NCI-H774 (cell line): ENCODE results near the gene PDCD1.

ENCODE experiments used
- DNase-seq: peaks from one replicate; lab custom pipeline; 2025; lab: John Stamatoyannopoulos, UW

Gene PDCD1

DNA sequence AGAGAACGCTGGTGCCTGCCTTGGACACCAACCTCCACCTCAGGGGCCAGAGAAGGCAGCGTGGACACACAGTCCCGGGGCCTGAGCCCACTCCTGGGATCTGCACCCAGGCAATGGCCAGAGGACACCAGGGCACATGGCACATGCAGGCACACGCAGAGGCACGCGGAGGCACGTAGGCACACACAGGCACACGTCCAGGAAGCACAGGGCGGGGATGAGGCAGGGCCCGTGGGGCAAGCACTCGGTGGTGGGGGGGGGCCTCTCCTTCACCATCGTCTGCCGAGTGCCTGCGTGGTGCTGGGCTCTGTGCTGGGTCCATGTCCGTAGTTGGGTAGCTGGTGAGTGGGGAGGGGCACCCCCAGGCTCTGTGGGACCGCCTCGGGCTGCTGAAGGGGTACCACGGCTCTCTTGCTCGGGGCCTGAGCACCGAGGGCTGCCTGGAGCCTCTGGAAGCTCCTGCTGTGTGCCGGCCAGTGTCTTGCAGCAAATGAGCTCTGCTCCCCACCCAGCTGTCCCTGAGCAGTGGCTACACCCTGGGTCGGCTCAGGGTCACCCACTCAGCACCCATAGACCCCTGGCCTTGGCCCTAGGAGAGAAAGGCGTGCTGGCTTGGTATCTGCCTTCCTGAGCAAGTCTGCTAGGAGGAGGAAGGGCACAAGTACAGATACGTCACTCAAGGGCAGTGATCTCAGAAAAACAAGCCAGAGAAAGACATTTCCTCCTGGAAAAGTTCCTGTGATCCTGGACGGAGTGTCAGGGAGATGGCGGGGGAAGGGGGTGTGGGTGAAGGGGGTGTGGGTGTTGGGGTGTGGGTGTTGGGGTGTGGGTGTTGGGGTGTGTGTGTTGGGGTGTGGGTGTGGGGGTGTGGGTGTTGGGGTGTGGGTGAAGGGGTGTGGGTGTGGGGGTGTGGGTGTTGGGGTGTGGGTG, 37.3 kb upstream of the PDCD1 start:
- DNase-seq: no peak

DNA sequence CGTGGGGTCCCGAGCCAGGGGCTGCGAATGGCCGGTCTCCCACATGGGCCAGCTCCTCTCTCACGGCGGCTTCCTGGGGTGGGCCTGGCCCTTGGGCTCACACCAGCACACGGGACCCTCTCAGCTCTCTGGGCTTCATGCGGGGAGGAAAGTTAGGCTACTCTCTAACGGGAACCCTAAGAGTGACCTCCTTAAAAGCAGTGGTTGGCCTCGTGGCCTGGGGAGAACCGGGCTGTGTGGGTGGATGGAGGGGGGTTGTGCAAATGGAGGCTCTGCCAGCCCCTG, 36.7 kb upstream of the PDCD1 start:
- no peak for DNase-seq

DNA sequence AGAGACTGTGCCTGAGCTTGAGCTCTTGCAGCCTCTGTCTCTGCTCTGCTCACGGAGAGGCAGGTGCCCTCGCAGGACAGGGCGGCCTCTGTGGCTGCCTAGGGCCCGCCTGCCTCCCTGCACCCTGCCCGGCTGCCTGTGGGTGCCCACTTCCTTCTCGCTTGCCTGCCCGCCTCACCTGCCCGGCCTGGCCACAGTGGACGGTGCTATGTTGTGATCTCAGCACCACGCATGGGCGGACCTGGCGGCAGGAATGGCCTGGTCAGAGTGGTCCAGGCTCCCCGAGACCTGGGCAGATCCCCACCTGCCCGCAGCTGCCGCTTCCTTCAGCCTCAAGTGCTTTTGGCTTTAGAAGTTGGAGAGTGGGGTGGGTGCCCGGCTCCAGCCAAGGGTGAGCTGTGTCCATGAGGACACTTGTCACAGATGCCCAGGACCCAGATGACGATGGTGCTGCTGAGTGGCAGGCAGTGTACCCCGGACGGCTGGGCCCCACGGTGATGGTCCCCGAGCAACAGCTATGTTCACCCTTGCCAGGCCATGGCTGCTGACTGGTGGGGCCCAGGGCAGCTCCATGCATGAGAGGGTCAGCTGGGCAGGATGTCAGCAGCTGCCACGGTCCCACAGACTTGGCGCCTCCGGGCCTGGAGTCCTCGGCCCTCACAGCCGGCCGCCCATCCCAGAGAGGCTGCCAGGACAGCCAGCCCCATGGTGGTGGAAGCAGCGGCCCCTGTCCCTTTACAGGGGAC, 36.2 kb upstream of the PDCD1 start:
- DNase-seq: no peak

DNA sequence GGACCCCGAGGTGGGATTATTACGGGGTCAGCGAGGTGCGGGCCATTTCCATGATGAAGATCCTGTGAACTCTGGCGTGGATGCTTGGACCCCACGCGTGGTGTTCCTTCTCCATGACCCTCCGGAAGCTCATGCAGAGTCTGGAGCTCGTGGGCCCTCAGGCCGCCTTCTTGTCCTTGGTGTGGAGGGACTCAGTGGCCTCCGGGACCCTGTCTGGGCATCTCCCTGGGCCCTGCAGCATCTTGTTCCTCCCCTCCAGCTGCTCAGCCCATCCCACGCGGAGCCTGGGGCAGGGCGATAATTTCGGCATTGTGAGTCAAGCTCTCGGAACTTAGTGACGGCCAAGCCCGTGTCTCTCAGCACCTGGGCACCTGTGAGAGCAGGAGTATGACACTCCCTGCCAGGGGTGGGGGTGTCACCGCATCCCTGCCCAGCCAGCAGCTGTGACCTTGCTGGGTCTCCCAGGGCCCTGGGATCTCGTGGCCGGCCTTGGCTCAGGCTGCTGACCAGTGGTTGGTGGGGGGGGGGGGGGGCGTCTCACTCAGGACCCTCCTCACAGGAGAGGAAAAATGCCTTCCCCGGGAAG, 35.5 kb upstream of the PDCD1 start:
- DNase-seq: no peak

DNA sequence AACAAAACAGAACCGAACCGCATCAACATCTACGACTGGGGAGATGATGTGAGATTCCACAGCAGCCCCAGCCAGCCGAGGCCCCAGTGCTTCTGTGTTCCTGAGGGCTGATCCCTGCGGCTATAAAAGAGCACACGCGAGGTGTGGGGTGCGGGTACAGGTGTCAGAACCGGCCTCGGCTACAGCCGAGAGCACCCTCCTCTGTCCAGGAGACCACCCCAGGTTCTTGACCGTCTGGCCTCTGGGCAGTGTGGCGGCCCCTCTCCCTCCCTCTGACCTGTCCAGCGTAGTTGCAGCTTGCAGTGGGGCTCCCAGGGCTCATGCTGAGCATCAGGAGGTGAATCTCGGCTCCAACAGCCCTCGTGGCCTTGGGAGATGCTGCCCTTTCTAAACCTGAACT, 34.6 kb upstream of the PDCD1 start:
- no peak for DNase-seq

DNA sequence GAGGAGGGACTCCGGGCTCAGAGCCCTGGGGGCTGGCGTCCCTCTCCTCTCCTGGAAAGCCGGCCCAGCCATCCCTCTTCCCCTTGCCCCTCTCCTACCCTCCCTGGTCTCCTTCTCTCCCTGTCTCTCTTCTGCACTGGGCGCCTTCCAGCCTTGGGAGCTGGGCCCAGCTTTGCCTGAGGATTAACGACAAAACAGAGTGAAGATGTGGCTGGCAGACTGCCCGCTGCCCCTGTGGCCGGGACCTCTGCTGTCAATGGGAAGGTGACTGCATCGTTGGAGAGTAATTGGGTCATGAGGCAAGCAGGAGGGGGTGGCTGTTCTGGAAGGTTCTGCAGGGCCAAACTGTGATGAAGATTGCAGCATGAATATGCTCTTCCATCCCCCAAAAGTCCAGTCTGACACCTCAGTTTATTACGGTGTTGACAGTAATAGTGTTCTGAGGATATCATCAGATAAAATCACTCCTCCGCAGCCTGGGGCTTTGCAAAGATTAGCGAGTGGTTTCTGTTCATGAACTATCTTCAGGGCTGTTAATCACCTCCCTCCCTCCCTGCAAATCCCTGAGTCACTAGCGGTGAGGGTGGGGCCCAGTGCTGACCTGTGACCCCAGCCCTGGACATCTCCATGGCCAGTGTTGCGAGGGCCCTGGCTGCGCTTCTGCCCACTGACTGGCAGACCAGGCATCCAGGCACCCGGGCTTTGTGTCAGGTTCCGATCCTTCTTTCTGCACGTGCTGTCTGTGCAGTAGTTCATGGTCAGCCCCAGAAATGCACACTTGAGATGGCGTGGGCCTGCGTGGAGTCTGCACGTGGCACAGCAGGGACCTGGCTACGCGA, 33.8 kb upstream of the PDCD1 start:
- no peak for DNase-seq

DNA sequence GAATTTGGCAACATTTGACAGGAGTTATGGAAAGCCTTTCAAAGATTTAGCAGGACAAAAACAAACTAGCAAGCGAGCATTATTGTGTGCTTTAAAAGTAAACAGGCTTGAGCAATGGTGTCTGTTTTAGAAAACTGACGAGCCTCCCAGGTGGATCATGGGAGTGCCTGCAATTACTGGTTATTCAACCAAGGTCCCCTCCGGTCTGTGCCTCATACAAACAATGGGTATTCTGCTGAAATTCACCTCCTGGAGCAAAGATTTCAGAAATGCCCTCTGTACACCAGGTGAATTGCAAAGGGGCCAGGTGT, 33.2 kb upstream of the PDCD1 start:
- no peak for DNase-seq

DNA sequence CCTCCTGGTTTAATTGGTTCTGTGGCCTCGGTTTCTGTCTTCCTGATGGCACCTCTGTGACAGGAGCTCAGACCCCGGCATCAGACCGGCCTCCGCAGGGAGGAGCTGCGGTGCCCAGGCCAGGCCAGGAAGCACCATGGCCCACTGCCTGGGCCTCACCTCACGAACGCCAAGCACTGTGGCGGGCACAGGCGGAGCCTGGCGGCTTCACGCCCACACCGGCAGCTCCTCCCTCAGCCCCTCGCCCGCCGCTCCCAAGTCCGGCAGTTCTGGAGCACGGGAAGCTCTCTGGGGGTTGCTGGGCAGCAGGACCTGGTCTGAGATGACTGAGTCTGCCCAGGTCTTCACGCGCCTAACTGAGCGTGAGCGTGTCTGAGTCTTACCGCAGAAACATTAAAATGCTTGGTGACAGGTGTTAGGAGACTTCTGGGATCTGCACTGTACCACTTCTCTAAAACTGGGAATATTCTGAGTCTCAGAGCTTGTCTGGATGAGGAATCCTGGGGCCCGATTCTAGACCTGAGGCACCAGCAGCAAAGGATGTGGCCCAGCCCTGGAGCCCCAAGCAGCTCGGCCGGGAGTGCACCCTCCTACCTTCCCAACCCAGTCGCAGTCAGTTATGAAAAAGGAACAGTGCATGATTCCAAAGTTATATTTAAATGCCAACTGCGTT, 32.8 kb upstream of the PDCD1 start:
- peak; percentile 13 for DNase-seq

DNA sequence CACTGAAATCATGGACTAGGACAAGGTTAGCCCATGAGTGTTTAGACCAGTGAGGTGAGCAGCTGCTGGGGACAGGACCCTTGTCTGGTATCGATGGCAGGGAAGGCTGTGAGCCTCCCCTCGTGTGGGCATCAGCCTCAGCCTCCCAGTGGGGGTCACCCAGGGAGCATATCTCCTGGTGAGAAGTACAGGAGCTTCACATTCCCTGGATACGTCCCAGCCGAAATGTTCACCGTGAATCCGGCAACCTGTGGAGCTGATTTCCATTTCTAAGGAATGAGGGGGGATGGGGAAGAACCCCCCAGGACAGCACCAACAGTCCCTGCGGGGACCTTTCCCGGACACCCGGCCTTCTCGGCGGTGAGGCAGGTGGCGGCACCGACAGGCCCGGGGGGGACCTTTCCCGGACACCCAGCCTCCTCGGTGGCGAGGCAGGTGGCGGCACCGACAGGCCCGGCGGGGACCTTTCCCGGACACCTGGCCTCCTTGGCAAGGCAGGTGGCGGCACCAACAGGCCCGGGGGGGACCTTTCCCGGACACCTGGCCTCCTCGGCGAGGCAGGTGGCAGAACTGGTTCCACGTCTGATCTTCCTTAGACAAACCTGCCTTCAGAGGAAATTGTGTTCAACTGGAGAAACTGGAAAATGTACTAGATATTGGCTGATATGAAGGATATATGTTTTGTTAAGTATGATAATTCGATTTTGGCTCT, 32.0 kb upstream of the PDCD1 start:
- DNase-seq: peak; percentile 72

DNA sequence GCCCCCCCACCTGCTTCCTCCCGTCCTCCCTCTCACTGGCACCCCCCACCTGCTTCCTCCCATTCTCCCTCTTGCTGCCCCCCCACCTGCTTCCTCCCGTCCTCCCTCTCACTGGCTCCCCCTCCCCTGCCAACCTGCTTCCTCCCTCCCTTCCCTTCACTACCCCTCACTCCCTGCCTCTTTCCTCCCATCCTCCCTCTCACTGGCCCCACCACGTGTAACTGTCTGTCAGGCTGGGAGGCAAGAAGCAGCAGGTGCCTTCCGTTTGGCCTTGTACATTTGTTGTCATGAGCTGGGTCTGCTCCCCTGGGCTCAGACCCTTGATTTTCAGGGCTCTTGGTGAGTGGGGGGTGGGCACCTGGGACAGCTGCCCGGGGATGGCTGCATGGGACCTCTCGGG, 29.9 kb upstream of the PDCD1 start:
- no peak for DNase-seq

DNA sequence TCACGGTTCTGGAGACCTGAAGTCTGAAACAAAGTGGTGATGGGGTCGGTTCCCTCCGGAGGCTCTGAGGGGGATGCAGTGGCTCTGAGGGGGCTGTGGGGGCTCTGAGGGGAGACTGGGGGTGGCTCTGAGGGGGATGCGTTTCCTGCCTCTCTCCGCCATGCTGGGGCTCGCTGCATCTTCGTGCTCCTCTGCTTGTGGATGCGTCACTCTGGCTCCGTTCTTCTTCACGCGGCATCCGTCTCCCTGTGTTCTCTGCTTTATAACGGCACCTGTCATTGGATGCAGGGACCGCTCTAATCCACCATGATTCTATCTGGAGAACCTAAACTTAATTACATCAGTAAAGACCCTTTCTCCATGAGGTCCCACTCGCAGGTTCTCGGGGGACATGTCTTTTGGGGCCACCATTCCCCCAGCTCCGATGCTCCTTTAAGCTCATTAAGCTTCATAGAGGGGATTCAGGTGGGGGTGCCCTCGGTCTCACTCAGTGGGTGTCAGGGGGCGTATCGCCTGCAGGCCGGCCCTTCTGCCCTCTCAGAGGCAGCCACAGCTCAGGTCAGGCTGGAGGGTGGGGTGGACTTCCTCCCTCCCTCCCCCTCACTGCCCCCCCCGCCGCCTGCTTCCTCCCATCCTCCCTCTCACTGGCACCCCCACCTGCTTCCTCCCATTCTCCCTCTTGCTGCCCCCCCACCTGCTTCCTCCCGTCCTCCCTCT, 29.3 kb upstream of the PDCD1 start:
- no peak for DNase-seq

DNA sequence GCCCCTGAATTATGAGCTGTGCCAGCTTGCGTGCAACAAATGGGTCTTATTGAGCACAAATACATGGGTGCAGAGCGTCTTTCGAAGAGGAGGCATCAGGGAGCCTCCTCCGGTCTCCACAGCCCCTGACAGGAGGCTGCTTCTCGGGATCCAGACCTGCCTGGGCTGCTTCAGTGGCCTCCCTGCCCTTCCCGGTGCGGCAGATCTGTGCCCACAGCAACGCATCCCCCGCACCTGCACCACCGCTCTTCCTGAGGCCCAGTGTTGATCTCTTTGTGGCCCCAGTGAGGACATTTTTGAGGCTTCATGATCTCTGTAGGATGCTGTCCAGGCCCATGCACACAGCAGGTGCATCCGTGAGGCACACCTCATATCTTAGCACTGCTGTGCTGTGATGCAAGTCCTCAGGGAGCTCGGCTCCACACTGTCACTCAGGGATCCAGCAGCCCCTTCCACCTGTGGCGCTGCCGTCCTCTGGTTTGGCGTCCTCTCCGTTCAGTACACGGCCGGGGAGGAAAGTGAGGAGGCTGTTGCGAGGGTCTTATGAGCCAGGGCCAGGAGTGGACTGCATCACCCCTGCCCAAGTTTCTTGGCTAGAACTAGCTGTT, 28.2 kb upstream of the PDCD1 start:
- DNase-seq: no peak

DNA sequence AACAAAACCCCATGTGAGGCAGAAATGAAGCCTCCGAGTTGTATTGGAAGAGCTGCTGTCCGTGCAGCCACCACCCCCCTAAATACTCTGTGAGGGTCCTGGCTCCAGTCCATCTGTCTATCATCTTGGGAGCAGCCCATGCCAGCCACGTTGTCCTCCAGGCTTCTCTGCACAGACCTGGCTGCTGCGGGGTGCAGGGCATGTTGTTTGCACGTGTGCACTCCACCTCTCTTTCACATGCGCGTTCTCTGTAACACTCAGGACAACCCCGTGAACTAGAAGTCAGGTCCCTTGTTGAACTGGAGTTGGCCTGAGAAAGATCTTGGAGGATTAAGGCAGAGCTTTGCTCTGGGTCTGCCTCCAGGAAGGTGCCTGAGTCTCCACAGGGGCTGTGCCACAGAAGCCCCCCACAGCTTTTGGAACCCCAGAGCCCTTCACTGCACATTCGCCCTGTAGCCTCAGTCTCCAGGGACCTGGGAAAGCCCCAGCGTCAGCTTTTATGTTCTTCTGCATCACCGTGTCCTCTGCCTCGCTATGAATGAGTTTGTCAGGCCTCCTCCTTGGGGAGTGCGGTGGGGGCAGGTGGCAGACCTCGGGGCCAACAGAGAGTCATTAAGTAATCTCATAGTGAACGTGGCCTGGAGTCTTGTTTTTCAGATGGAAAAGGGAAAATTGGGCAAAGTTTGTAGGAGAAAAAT, 27.4 kb upstream of the PDCD1 start:
- no peak for DNase-seq

DNA sequence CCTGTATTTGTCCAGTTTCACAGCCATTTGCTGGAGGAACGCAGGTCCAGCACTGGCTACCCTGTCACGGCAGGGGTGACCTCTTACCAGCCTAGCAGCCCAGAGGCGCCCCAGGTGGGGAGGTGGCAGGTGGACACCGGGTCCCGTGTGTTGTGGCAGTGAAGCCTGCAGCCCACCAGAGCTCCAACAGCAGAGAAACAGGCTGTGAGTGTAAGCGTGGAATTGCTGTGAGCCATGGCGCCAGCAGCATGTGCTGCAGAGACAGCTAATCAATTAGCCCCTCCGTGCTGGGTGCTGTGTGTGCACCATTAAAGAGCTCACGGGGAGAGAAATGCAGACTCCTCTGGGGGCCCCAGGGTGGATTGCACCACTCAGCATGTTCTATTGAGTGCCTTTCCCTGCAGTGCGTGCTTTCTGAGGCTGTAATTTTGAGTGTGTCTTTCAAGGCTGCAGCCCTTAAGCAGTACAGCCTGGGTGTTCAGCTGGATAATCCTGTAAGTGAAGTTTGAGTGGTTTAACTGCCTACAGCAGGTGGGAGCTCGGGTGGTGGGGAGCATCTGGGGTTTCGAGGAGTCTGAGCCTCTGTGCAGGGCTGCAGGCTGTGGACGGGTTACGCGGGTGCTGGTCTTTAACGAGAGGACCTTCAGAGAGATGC, 26.7 kb upstream of the PDCD1 start:
- no peak for DNase-seq

DNA sequence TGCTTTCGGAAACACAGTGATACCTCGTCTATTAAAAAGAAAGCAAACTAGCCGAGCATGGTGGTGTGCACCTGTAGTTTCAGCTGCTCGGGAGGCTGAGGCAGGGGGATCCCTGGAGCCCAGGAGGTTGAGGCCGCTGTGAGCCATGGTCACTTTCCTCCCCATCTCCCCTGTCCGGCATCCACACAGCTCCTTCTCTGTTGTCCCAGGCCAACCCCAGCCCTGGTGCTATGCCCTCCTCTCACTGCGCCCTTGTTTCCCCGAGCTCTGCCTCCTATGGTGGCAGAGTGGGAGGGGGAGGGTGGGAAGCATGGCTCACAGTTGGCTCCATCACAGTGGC, 26.2 kb upstream of the PDCD1 start:
- DNase-seq: no peak

DNA sequence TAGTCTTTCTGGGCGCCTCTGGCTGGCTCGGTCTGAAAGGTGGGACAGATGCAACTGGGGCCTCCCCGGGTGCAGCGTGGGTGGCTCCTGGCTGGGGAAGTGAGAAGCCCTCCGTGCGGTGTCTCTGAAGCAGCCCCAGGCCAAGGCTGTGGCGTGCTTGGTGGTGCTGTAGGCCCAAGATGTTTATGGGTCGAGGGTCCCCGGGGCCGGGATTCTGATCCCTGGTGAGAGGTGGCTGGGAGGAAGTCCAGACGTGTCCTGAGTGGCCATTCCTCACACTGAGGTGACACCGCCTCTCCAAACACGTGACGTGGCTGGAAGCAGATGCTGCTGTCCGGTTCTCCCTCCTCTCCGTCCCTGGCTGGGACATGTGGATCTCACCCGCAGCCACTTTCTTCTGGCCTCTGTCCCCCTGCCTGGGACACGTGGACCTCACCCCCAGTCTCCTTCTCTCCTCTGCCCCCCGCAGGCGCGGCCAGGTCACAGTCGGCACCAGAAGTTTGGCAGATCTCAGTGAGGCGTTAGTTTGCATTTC, 23.5 kb upstream of the PDCD1 start:
- peak; percentile 33 for DNase-seq

DNA sequence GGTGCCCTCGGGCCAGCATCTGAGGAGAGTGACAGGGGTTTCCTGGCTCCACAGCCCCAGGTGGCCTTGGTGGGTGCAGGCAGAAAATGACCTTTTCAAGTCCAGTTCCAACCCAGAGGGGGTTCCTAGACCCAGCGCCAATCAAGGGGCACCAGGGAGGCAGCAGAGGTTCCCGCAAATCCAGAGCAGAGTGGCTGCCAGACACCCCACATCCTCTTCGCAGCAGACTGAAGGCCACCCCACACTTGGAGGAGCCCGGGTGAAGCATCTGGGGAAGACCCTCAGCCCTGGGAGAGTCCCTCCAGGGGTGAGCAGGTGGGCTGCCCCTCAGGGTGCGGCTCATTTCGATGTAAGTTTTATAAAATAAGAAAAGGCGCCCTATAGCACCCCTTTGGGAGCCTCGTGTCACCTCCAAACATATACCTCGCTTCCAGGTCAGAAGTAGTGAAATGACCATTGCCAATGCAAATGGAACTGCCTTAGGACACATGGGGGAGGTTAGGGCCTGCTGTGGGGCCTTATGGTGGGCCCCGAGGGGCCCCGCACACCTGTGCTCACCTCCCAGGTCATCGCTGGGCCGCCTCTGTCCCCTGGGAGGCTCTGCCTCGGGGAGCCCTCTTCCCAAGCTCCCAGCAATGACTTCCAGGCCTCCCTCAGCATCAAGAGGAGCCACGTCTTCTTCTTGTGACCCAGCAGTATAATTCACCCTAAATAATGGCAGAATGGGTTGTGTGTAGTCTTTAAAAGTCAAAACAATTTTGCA, 21.8 kb upstream of the PDCD1 start:
- DNase-seq: no peak

DNA sequence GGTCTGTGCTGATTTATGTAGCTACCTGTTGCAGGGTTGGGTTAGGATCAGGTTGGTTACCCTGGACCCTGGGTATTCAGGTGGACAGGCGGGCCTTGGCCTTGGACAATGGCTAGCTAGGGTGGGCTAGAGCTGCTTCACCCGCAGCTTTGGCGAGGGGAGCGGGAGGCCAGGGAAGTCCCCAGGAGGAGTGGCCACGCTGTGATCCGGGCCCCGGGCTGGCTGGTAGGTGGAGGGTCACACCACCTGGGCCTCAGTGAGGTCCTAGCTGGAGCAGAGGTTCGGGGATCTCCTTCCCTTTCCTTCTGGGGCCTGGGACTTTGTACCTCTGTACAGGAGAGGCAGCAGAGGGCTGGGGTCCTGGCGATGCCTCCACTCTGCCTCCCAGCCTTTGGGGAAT, 20.6 kb upstream of the PDCD1 start:
- no peak for DNase-seq
